ENCODE measurements around the gene NRP1. TPM values are rescaled to one million over a fixed set of nuclear protein-coding genes. Genes with fewer than 3 reads are reported as not detected.
A peak's percentile ranks its signal among the peaks of the same experiment; 100 is the strongest.

NRP1 gene
- total RNA-seq, 1 experiment from 2014 or later = 555 TPM

DNA sequence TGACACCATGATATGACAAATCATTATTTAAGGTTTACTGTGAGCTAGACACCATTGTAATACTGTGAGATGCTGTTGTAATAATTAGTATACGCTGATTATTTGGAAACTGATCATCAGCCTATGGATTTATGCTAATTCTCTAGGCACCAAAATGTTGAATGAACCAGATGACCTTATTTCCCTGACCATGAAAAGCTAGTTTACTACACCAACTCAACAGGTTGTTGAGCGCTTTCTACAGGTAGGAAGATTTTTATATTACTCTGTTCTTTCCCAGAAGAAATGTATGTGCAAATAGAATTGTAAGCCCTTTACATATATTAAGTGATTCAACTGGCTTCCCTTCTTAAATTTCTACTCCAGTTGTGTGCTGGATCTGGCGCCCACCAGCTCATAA is 6.2 kb downstream of the NRP1 start:
- Histone ChIP-seq H3K4me3 (ENCODE audit: low read length) (peak overlapping the region; percentile 69), H2AFZ (ENCODE audit: low read length) (no peak overlapping the region), H3K4me2 (ENCODE audit: low read length) (peak overlapping the region; percentile 78), H4K20me1 (ENCODE audit: low read length) (peaks cover 82% of the 10 kb centered on the region), H3K9me3 (ENCODE audit: low read length) (no peaks in the 10 kb centered on the region), H3K27me3 (ENCODE audit: low read length) (no peaks in the 10 kb centered on the region), H3K79me2 (ENCODE audit: low read length) (peaks cover 100% of the 10 kb centered on the region), H3K4me1 (ENCODE audit: insufficient read depth, low read length) (peaks cover 53% of the 10 kb centered on the region), H3F3A (ENCODE audit: low read length, unreplicated experiment) (peaks cover 18% of the 10 kb centered on the region), H3K9ac (ENCODE audit: low read length) (peak overlapping the region; percentile 89), H3K9me2 (replicated peaks; ENCODE audit: low read length) (no peaks in the 10 kb centered on the region), H3K36me3 (ENCODE audit: low read depth, low read length) (peaks cover 96% of the 10 kb centered on the region), H3K27ac (ENCODE audit: low read length) (peak overlapping the region; percentile 86)
- ATAC-seq (no peak), DNase-seq (no peak)
- CTCF ChIA-PET = interaction anchor here (0.6 to 0.9 kb wide), 2 partner anchors 44 to 471 kb away, joined by 3 to 4 read pairs; no protein-coding TSS in a partner anchor
- intact Hi-C loops (cut with micrococcal nuclease) = loop anchor here (2.0 to 5.0 kb wide), 3 partner anchors 55 to 1201 kb away; no protein-coding TSS in a partner anchor
- POLR2A ChIA-PET (ENCODE audit: unreplicated experiment) = interaction anchor here (0.5 to 0.7 kb wide), 4 partner anchors 154 to 608 kb away, joined by 3 to 6 read pairs (median 6); no protein-coding TSS in a partner anchor
- TF ChIP-seq, protein P1, sequence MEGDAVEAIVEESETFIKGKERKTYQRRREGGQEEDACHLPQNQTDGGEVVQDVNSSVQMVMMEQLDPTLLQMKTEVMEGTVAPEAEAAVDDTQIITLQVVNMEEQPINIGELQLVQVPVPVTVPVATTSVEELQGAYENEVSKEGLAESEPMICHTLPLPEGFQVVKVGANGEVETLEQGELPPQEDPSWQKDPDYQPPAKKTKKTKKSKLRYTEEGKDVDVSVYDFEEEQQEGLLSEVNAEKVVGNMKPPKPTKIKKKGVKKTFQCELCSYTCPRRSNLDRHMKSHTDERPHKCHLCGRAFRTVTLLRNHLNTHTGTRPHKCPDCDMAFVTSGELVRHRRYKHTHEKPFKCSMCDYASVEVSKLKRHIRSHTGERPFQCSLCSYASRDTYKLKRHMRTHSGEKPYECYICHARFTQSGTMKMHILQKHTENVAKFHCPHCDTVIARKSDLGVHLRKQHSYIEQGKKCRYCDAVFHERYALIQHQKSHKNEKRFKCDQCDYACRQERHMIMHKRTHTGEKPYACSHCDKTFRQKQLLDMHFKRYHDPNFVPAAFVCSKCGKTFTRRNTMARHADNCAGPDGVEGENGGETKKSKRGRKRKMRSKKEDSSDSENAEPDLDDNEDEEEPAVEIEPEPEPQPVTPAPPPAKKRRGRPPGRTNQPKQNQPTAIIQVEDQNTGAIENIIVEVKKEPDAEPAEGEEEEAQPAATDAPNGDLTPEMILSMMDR (conservative IDR thresholded peaks at IDR 0.05; ENCODE audit: low read depth, low read length) = no peak
- TF ChIP-seq EZH2 (IDR thresholded peaks at IDR 0.05; ENCODE audit: low read length, unreplicated experiment) = no peak
- no peak for TF ChIP-seq EZH2phosphoT487 (IDR thresholded peaks at IDR 0.05; ENCODE audit: borderline replicate concordance, low read length)
- no TSS peak for BruUV-seq (replicated peaks)

DNA sequence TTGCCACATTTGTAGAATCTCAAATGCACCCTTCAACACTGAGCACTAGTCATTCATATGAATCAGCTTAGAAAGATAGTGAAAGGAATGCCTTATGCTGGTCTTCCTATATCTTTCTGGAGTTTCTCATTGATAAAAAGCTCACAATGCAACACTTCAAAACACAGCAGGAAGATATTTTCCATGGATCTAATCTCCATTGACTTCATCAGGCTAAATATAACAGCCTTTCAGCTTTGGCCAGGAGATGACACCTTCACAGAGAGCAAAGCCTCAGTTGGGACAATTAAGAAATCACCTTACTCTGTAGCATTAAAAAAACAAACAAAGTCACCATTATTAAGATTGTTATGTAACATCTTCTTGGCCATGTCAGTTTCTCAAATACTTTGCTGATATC is 6.7 kb downstream of the NRP1 start:
- peak; percentile 75 for DNase-seq
- Histone ChIP-seq H3F3A (ENCODE audit: low read length, unreplicated experiment) (peaks cover 18% of the 10 kb centered on the region), H3K4me2 (ENCODE audit: low read length) (peak overlapping the region; percentile 78), H3K9me3 (ENCODE audit: low read length) (no peaks in the 10 kb centered on the region), H4K20me1 (ENCODE audit: low read length) (peaks cover 81% of the 10 kb centered on the region), H2AFZ (ENCODE audit: low read length) (no peak overlapping the region), H3K27me3 (ENCODE audit: low read length) (no peaks in the 10 kb centered on the region), H3K9ac (ENCODE audit: low read length) (peak overlapping the region; percentile 89), H3K4me1 (ENCODE audit: insufficient read depth, low read length) (peaks cover 53% of the 10 kb centered on the region), H3K79me2 (ENCODE audit: low read length) (peaks cover 100% of the 10 kb centered on the region), H3K27ac (ENCODE audit: low read length) (peak overlapping the region; percentile 86), H3K4me3 (ENCODE audit: low read length) (peak overlapping the region; percentile 69), H3K9me2 (replicated peaks; ENCODE audit: low read length) (no peaks in the 10 kb centered on the region), H3K36me3 (ENCODE audit: low read depth, low read length) (peaks cover 96% of the 10 kb centered on the region)
- no peak for ATAC-seq
- intact Hi-C loops (cut with micrococcal nuclease) = loop anchor here (2.0 to 5.0 kb wide), 8 partner anchors 41 to 1201 kb away; no protein-coding TSS in a partner anchor
- TF ChIP-seq EZH2phosphoT487 (IDR thresholded peaks at IDR 0.05; ENCODE audit: borderline replicate concordance, low read length) = no peak
- TF ChIP-seq EZH2 (IDR thresholded peaks at IDR 0.05; ENCODE audit: low read length, unreplicated experiment) = no peak
- TF ChIP-seq, protein P1 (conservative IDR thresholded peaks at IDR 0.05; ENCODE audit: low read depth, low read length) = peak; percentile 97
- CTCF ChIA-PET = interaction anchor here (0.6 kb wide), 2 partner anchors 44 to 681 kb away, joined by 3 read pairs; no protein-coding TSS in a partner anchor
- no TSS peak for BruUV-seq (replicated peaks)
- POLR2A ChIA-PET (ENCODE audit: unreplicated experiment) = interaction anchor here (0.6 to 0.7 kb wide), 3 partner anchors 41 to 504 kb away, joined by 5 to 6 read pairs (median 6); no protein-coding TSS in a partner anchor

DNA sequence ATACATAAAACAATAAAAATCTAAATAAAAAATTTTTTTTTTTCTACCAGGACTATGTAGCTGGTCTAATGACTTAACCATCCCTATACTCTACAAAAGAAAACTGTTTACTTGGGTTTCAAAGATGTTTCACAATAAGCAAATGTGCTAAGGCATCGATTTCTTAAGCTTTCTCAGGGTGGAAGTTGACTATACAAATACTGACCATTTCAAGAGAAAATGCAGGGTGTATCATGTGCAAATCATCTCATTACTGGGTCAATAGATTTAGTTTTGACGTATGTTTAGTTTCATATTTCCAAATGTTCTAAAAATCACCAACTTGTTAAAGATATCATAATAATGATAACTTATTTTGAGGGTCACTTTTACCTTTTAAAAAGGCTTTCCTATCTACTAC is 7.5 kb downstream of the NRP1 start:
- Histone ChIP-seq H3K4me3 (ENCODE audit: low read length) (peak overlapping the region; percentile 69), H3F3A (ENCODE audit: low read length, unreplicated experiment) (peaks cover 18% of the 10 kb centered on the region), H3K36me3 (ENCODE audit: low read depth, low read length) (peaks cover 96% of the 10 kb centered on the region), H3K4me2 (ENCODE audit: low read length) (peak overlapping the region; percentile 78), H3K9me3 (ENCODE audit: low read length) (no peaks in the 10 kb centered on the region), H2AFZ (ENCODE audit: low read length) (no peak overlapping the region), H3K9ac (ENCODE audit: low read length) (peak overlapping the region; percentile 89), H3K27me3 (ENCODE audit: low read length) (no peaks in the 10 kb centered on the region), H3K9me2 (replicated peaks; ENCODE audit: low read length) (no peaks in the 10 kb centered on the region), H3K79me2 (ENCODE audit: low read length) (peaks cover 100% of the 10 kb centered on the region), H4K20me1 (ENCODE audit: low read length) (peaks cover 81% of the 10 kb centered on the region), H3K4me1 (ENCODE audit: insufficient read depth, low read length) (peaks cover 53% of the 10 kb centered on the region), H3K27ac (ENCODE audit: low read length) (peak overlapping the region; percentile 86)
- TF ChIP-seq, protein P1 (conservative IDR thresholded peaks at IDR 0.05; ENCODE audit: low read depth, low read length) = no peak
- TF ChIP-seq EZH2phosphoT487 (IDR thresholded peaks at IDR 0.05; ENCODE audit: borderline replicate concordance, low read length) = no peak
- TF ChIP-seq EZH2 (IDR thresholded peaks at IDR 0.05; ENCODE audit: low read length, unreplicated experiment) = no peak
- ChIA-PET POLR2A (ENCODE audit: unreplicated experiment) (interaction anchor here (0.6 kb wide), 1 partner anchor 40 kb away, joined by 5 read pairs; no protein-coding TSS in a partner anchor), CTCF (interaction anchor here (1.4 kb wide), 1 partner anchor 134 kb away, joined by 5 read pairs; no protein-coding TSS in a partner anchor)
- DNase-seq (no peak), ATAC-seq (no peak)
- intact Hi-C loops (cut with micrococcal nuclease) = loop anchor here (1.0 to 5.0 kb wide), 7 partner anchors 40 to 530 kb away; no protein-coding TSS in a partner anchor
- no TSS peak for BruUV-seq (replicated peaks)

Data from PC-3 (cell line).